Endothelial cell of umbilical vein (primary cell): ENCODE results near the gene DXO. TPM values are rescaled to one million over a fixed set of nuclear protein-coding genes. Genes with fewer than 3 reads are reported as not detected.

Experiments used
- BruUV-seq: library from RNA; stranded (reverse); fragments of 400-500 nt; replicated peaks from 2 replicates; lab custom pipeline; 2021; lab: Mats Ljungman, UMichigan
- CTCF ChIA-PET: fragments of 300-600, 350-600 bp; sonication (Branson Sonifier 250); formaldehyde crosslinking; loops from one replicate; lab custom pipeline; 2021; ENCODE audit warnings: antibody characterized with exemption, inconsistent platforms; lab: Charles Lee
- POLR2A ChIA-PET: fragments of 300-600, 350-600 bp; sonication (Branson Sonifier 250); formaldehyde crosslinking; loops from one replicate; lab custom pipeline; 2021; ENCODE audit warnings: antibody characterized with exemption, inconsistent platforms; lab: Charles Lee
- DNase-seq: peaks from one replicate; pipeline ENCODE4 v3.0.0-alpha.2; 2011; ENCODE audit warnings: low read depth, low spot score
- FAIRE-seq: peaks from 2 replicates; lab custom pipeline; 2011; peaks lifted over from hg19 to GRCh38; lab: Jason Lieb, UNC
- H2AFZ ChIP-seq: 2 replicates; pipeline ENCODE4 v1.6.0; 2012; ENCODE audit warnings: low read depth, low read length, control low read depth, inconsistent platforms
- H3K27ac ChIP-seq: 2 replicates; pipeline ENCODE4 v1.5.1; 2011; ENCODE audit warnings: low read depth, mild to moderate bottlenecking, control low read depth, low read length, moderate library complexity; ENCODE audit not compliant: insufficient read depth
- H3K27me3 ChIP-seq, 2 experiments: 2 replicates each; pipeline versions ENCODE4 v1.6.0 to v1.6.1; 2011; ENCODE audit warnings: low read length in 2 of 2, mixed read lengths in 1 of 2; ENCODE audit not compliant: control insufficient read depth in 2 of 2, insufficient read depth in 2 of 2
- H3K36me3 ChIP-seq, 2 experiments: 2 replicates in 1 of 2; 3 replicates in 1 of 2; pipeline ENCODE4 v1.5.1; 2011; ENCODE audit warnings: low read length in 2 of 2, mild to moderate bottlenecking in 1 of 2, moderate library complexity in 1 of 2; ENCODE audit not compliant: control insufficient read depth in 2 of 2, insufficient read depth in 2 of 2; ENCODE audit errors: extremely low read depth in 1 of 2
- H3K4me1 ChIP-seq: 3 replicates; pipeline ENCODE4 v1.5.1; 2011; ENCODE audit warnings: mild to moderate bottlenecking, low read length; ENCODE audit not compliant: control insufficient read depth, insufficient read depth; ENCODE audit errors: extremely low read depth
- H3K4me2 ChIP-seq: 2 replicates; pipeline ENCODE4 v1.6.1; 2011; ENCODE audit warnings: low read length, control low read depth, mixed read lengths; ENCODE audit not compliant: insufficient read depth
- H3K4me3 ChIP-seq, 3 experiments: fragments of 200-600 bp in 1 of 3; sonication (generic), shearing (Covaris generic) in 1 of 3; replicated peaks in 1 of 3; 2 replicates each; pipeline ENCODE4 v1.5.1; 2011 to 2016; ENCODE audit warnings: control low read depth in 3 of 3, low read length in 3 of 3, mild to moderate bottlenecking in 2 of 3, inconsistent platforms in 1 of 3, low read depth in 1 of 3, moderate library complexity in 1 of 3; ENCODE audit not compliant: insufficient read depth in 1 of 3
- H3K79me2 ChIP-seq: 2 replicates; pipeline ENCODE4 v1.6.0; 2012; ENCODE audit warnings: low read length, inconsistent platforms; ENCODE audit not compliant: control insufficient read depth, insufficient read depth
- H3K9ac ChIP-seq: replicated peaks from 2 replicates; pipeline ENCODE3; 2011; ENCODE audit warnings: low read length, control low read depth; ENCODE audit not compliant: insufficient read depth; ENCODE audit errors: extremely low read depth
- H3K9me1 ChIP-seq: replicated peaks from 3 replicates; pipeline ENCODE4 v1.6.0; 2011; ENCODE audit warnings: mild to moderate bottlenecking, low read length; ENCODE audit not compliant: control insufficient read depth, insufficient read depth; ENCODE audit errors: extremely low read depth
- H3K9me3 ChIP-seq: replicated peaks from 2 replicates; pipeline ENCODE4 v1.5.1; 2012; ENCODE audit warnings: low read length, inconsistent platforms; ENCODE audit not compliant: control insufficient read depth, insufficient read depth
- H4K20me1 ChIP-seq: replicated peaks from 2 replicates; pipeline ENCODE3; 2011; ENCODE audit warnings: mild to moderate bottlenecking, low read length; ENCODE audit not compliant: control insufficient read depth, insufficient read depth; ENCODE audit errors: extremely low read depth
- CTCF ChIP-seq, 2 donors: IDR thresholded peaks; 1 replicate in 1 of 2; 2 replicates in 1 of 2; pipeline ENCODE4 v1.5.1; 2011; ENCODE audit warnings: low read length in 2 of 2, mild to moderate bottlenecking in 2 of 2, moderate library complexity in 2 of 2, control low read depth in 1 of 2, inconsistent platforms in 1 of 2, low read depth in 1 of 2; ENCODE audit not compliant: insufficient read depth in 1 of 2; ENCODE audit errors: extremely low read depth in 1 of 2
- EZH2 ChIP-seq: IDR thresholded peaks from 2 replicates; pipeline ENCODE4 v1.6.1; 2012; ENCODE audit warnings: borderline replicate concordance, low read depth, mild to moderate bottlenecking, moderate library complexity, low read length, inconsistent platforms; ENCODE audit not compliant: severe bottlenecking
- FOS ChIP-seq: IDR thresholded peaks from 2 replicates; pipeline ENCODE4 v1.6.1; 2011; ENCODE audit warnings: mild to moderate bottlenecking, low read length, moderate library complexity, borderline replicate concordance; ENCODE audit not compliant: insufficient read depth
- GATA2 ChIP-seq: IDR thresholded peaks from 2 replicates; pipeline ENCODE4 v1.7.0; 2011; ENCODE audit warnings: low read depth, mild to moderate bottlenecking, moderate library complexity, mixed read lengths, low read length; ENCODE audit not compliant: insufficient read length, insufficient read depth
- JUN ChIP-seq: IDR thresholded peaks from 2 replicates; pipeline ENCODE4 v1.6.1; 2011; ENCODE audit warnings: borderline replicate concordance, low read depth; ENCODE audit not compliant: insufficient read length, insufficient read depth
- MYC ChIP-seq: IDR thresholded peaks from one replicate; pipeline ENCODE4 v1.6.1; 2011; ENCODE audit warnings: mild to moderate bottlenecking, low read depth, low read length
- POLR2A ChIP-seq: IDR thresholded peaks from 2 replicates; pipeline ENCODE4 v1.6.1; 2012; ENCODE audit warnings: low read depth, mild to moderate bottlenecking, control low read depth, low read length
- POLR2AphosphoS5 ChIP-seq: IDR thresholded peaks from 2 replicates; pipeline ENCODE4 v1.6.1; 2012; ENCODE audit warnings: low read depth, mild to moderate bottlenecking, control low read depth, low read length, moderate library complexity; ENCODE audit not compliant: insufficient read depth
- dilution Hi-C: fragments of 300-500 bp; cut with MboI; formaldehyde crosslinking; loops from one replicate; pipeline ENCODE4 v1.15.0; 2019; ENCODE audit warnings: low sequenced_read_pairs; ENCODE audit not compliant: extremely low pct_ligation_motif_present
- intact Hi-C: fragments of 100-400 bp; cut with micrococcal nuclease; formaldehyde crosslinking; loops from one replicate; pipeline ENCODE4 v1.10.0; 2022
- polyA plus RNA-seq, 4 experiments: library from polyadenylated mRNA; depleted of rRNA in 3 of 4; stranded (reverse) in 3 of 4; unstranded in 1 of 4; fragments of >200 nt; gene quantifications; 2 replicates each; pipeline versions ENCODE4 v1.2.1 to v1.2.3, GENCODE V29; 2011 to 2012; ENCODE audit warnings: missing spikeins in 1 of 4
- total RNA-seq: library from RNA; stranded (reverse); gene quantifications from 2 replicates; pipeline ENCODE4 v1.2.3, GENCODE V29; 2021
- TF ChIP-seq, protein P1 (sequence below): IDR thresholded peaks from 2 replicates; pipeline ENCODE4 v1.6.1; 2011; ENCODE audit not compliant: insufficient read depth, insufficient read length

Gene DXO
- total and polyA plus RNA-seq, 2 donors (not counting 3 experiments of a cell fraction or from before 2014, with no cell fraction given): 20.7 to 34.9 TPM

DNA sequence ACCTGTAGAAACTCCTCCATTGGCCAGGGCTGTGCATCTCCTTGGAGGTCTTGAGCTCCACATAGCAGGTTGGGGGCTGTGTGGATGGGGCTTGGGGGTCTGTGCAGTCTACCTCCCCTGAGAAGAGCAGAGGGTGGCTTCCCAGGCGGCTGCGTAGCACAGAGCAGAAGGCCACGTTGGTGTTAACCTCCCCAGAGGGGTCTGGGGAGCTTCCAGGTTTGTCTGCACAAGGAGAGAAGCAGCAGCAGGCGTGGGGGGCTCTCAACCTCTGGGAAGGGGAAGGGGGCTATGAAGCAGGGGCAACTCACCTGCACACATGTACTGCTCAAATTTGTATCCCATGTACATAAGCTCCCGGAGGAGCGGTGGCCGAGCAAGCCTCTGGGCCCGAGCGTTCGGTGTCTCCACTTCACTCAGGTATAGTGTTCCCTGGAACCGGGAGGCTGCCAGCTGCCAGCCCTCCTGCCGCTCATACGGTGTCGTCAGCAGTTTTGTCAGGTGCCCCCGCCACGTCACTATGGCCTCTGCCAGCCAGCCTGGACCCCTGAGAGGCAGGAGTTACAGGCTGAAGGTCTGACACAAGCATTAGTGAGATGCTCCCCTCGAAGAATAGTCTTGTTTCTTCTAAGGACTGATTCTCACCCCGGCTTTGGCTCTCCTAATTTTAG lies 1.2 kb downstream of the DXO start:
- peak overlapping the region; percentile 79 for H3K27ac ChIP-seq
- H3K79me2 ChIP-seq: peaks cover 29% of the 10 kb centered on the region
- H3K4me1 ChIP-seq: peaks cover 17% of the 10 kb centered on the region
- no peak for FAIRE-seq
- intact Hi-C loops: no loop called here
- no peaks in the 10 kb centered on the region for H3K27me3 ChIP-seq
- no peaks in the 10 kb centered on the region for H3K9me1 ChIP-seq
- no peak for DNase-seq
- no peaks in the 10 kb centered on the region for H4K20me1 ChIP-seq
- H3K9me3 ChIP-seq: no peaks in the 10 kb centered on the region
- TF ChIP-seq FOS (no peak), EZH2 (no peak), GATA2 (no peak), MYC (no peak), CTCF (IDR thresholded peaks at IDR 0.05; ENCODE audit: extremely low read depth in 1 of 2, insufficient read depth in 1 of 2, low read depth in 1 of 2, low read length in 2 of 2) (no peak), POLR2AphosphoS5 (no peak), JUN (no peak), POLR2A (no peak)
- TF ChIP-seq, protein P1, sequence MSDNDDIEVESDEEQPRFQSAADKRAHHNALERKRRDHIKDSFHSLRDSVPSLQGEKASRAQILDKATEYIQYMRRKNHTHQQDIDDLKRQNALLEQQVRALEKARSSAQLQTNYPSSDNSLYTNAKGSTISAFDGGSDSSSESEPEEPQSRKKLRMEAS: no peak
- H3K9ac ChIP-seq: peak overlapping the region; percentile 82
- no TSS peak for BruUV-seq
- peaks cover 5 to 33% of the 10 kb centered on the region in 2 experiments for H3K36me3 ChIP-seq
- peak overlapping the region in 2 of 3 experiments; percentile 63 to 73 for H3K4me3 ChIP-seq
- ChIA-PET POLR2A (no interaction called here), CTCF (no interaction called here)
- dilution Hi-C loops: no loop called here
- H2AFZ ChIP-seq: no peak overlapping the region
- peak overlapping the region; percentile 91 for H3K4me2 ChIP-seq
